Mesothelial cell of epicardium (in vitro differentiated cells): ENCODE data around the gene MMP3. TPM values are rescaled to one million over a fixed set of nuclear protein-coding genes. Genes with fewer than 3 reads are reported as not detected.

ENCODE experiments used
- DNase-seq, 2 experiments: peaks; one replicate each; pipeline ENCODE4 v3.0.0; 2021; ENCODE audit warnings: low spot score in 2 of 2; ENCODE audit not compliant: unreplicated experiment in 2 of 2
- H3K27ac Mint-ChIP-seq: 2 replicates; pipeline ENCODE4 v1.8.0; 2021; ENCODE audit warnings: mixed read lengths
- H3K27me3 Mint-ChIP-seq: 2 replicates; pipeline ENCODE4 v1.8.0; 2021; ENCODE audit warnings: low read depth, mixed read lengths
- H3K36me3 Mint-ChIP-seq: 2 replicates; pipeline ENCODE4 v1.8.0; 2021; ENCODE audit warnings: mixed read lengths
- H3K4me1 Mint-ChIP-seq: 2 replicates; pipeline ENCODE4 v1.8.0; 2021; ENCODE audit warnings: mixed read lengths
- H3K4me3 Mint-ChIP-seq: 2 replicates; pipeline ENCODE4 v1.8.0; 2021; ENCODE audit warnings: mild to moderate bottlenecking, moderate library complexity, mixed read lengths
- H3K9me3 Mint-ChIP-seq: 2 replicates; pipeline ENCODE4 v1.8.0; 2021; ENCODE audit warnings: mixed read lengths
- CTCF ChIP-seq: fragments of 200-600 bp; sonication (generic); IDR thresholded peaks from one replicate; pipeline ENCODE4 v1.5.0; 2021; ENCODE audit warnings: antibody characterized with exemption; ENCODE audit not compliant: unreplicated experiment
- total RNA-seq: library from RNA; stranded (reverse); gene quantifications from 3 replicates; pipeline ENCODE4 v1.2.1, GENCODE V29; 2021

MMP3 gene
- not detected in 3 replicates for total RNA-seq

DNA sequence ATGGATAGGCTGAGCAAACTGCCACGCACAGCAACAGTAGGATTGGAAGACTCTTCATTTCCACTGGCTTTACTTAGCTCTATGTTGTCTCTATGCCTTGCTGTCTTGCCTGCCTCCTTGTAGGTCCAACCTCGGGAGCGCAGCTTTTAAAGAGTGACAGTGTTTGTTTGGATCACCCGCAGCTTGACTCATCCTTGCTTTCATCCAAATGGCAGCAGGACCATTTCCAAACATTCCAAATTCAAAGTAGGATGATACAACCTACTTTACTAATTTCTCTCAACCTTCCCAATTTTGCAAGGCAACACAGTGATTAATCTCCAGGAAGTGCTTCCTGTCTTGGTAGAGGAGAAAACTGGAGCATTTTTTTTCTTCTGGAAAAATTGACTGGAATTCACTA lies at the start of gene MMP3:
Gene MMP3, minus strand, starts transcription at position 121 of the 400 bp plus-strand sequence. Its CDS starts 63 bp downstream, at position 58.
- Mint-ChIP-seq H3K4me3 (no peak within 1 kb of the TSS), H3K4me1 (peaks cover 18% of the 10 kb centered on the region), H3K9me3 (no peaks in the 10 kb centered on the region), H3K36me3 (no peaks in the 10 kb centered on the region), H3K27ac (no peak within 1 kb of the TSS), H3K27me3 (peaks cover 10% of the 10 kb centered on the region)
- no peak for TF ChIP-seq CTCF
- DNase-seq = no peak

GRCh38 chr11:102891736-102892135 lies 48.3 kb upstream of the MMP3 start:
- no peak for TF ChIP-seq CTCF
- H3K4me1 Mint-ChIP-seq = no peaks in the 10 kb centered on the region
- no peak overlapping the region for H3K27ac Mint-ChIP-seq
- H3K27me3 Mint-ChIP-seq = peaks cover 4% of the 10 kb centered on the region
- DNase-seq = no peak
- H3K9me3 Mint-ChIP-seq = peaks cover 17% of the 10 kb centered on the region
- H3K4me3 Mint-ChIP-seq = no peak overlapping the region
- H3K36me3 Mint-ChIP-seq = peaks cover 2% of the 10 kb centered on the region

DNA sequence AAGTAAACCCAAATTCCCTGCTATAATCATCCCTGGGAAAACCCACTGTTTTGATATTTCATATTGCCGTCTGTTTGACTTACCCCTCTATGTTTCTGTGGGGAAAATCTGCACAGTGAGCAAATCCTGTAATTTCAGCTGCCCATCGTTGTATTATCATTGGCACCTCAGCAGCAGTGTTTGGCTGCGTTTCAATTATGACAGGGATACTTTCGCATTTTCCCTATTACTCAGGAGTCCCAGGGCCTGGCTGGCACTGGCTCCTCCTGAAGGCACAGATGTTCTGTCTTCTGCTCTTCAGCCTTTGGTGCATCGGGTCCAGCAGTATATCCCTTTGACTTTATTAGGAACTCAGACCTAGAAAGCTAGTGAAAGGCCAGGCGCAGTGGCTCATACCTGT lies 43.6 kb upstream of the MMP3 start:
- no peak for TF ChIP-seq CTCF
- DNase-seq = no peak
- Mint-ChIP-seq H3K36me3 (no peaks in the 10 kb centered on the region), H3K4me3 (no peak overlapping the region), H3K27me3 (peaks cover 4% of the 10 kb centered on the region), H3K9me3 (no peaks in the 10 kb centered on the region), H3K4me1 (no peaks in the 10 kb centered on the region), H3K27ac (no peak overlapping the region)

DNA sequence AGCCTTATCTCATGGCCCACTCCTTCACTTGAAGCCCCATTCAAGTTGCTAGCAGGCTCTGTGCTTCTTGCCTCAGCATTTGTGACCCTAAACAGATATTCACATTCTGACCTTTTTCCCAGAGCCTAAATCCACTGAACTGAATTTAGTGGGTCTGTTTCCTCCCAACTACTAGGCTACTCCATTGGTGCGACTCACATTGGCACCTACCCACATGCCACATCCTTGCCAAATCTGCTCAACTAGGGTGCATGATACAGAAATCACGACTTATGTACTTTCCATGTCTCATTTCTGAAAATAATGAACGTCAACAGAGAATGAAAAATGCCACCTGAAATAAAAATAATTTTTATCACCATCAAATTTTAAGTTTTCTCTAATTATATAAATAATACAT lies 39.7 kb upstream of the MMP3 start:
- H3K4me1 Mint-ChIP-seq = no peaks in the 10 kb centered on the region
- H3K27me3 Mint-ChIP-seq = peaks cover 2% of the 10 kb centered on the region
- TF ChIP-seq CTCF = no peak
- no peak overlapping the region for H3K27ac Mint-ChIP-seq
- H3K4me3 Mint-ChIP-seq = no peak overlapping the region
- DNase-seq = no peak
- no peaks in the 10 kb centered on the region for H3K9me3 Mint-ChIP-seq
- no peaks in the 10 kb centered on the region for H3K36me3 Mint-ChIP-seq

DNA sequence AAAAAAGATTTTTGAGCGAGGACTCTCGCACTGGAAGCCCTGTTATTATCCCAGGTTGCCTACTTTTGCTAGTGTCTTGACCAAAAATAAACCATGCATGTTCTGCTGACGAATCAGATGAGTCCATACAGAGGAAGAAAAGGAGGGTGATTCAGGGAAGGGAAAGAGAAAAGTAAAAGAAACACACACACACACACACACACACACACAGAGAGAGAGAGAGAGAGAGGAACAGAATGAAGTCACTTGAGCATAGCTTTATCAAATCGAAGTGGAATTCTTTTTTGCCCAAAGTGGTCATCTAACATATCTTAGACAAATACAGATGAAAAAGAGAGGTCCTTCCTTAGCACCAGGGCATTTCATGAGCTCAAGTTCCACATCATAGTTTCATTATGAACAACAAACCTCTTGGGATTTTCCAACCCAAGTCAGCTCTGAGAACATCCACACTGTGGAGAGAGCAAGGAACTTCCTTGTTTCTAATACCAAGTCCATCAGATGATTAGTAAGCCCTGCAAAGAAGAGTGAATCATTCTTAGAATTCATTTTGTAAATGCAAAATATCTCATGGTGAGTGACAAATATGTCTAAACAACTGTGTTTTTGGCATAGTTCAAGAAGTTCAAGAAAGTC lies 39.1 kb upstream of the MMP3 start:
- DNase-seq = no peak
- TF ChIP-seq CTCF = no peak
- Mint-ChIP-seq H3K27me3 (peaks cover 2% of the 10 kb centered on the region), H3K4me3 (no peak overlapping the region), H3K27ac (no peak overlapping the region), H3K4me1 (no peaks in the 10 kb centered on the region), H3K9me3 (no peaks in the 10 kb centered on the region), H3K36me3 (no peaks in the 10 kb centered on the region)

GRCh38 chr11:102879801-102880200 lies 36.4 kb upstream of the MMP3 start:
- H3K27me3 Mint-ChIP-seq = peaks cover 2% of the 10 kb centered on the region
- TF ChIP-seq CTCF = no peak
- no peaks in the 10 kb centered on the region for H3K36me3 Mint-ChIP-seq
- H3K9me3 Mint-ChIP-seq = no peaks in the 10 kb centered on the region
- H3K4me3 Mint-ChIP-seq = no peak overlapping the region
- H3K27ac Mint-ChIP-seq = no peak overlapping the region
- no peak for DNase-seq
- no peaks in the 10 kb centered on the region for H3K4me1 Mint-ChIP-seq
